Lower leg skin (tissue), 3 donors: ENCODE measurements around the gene PLB1.

ENCODE experiments used
- CTCF ChIP-seq, 3 donors: fragments of 450-650 bp; IDR thresholded peaks; one replicate each; pipeline ENCODE4 v1.5.1; 2016; ENCODE audit warnings: antibody characterized with exemption in 3 of 3, mild to moderate bottlenecking in 3 of 3, moderate library complexity in 2 of 3
- POLR2A ChIP-seq, 2 donors: fragments of 450-650 bp; IDR thresholded peaks; one replicate each; pipeline ENCODE4 v1.6.1; 2016 to 2017; ENCODE audit warnings: antibody characterized with exemption in 2 of 2, mild to moderate bottlenecking in 1 of 2, moderate library complexity in 1 of 2

GRCh38 chr2:28590496-28591301, 94.8 kb downstream of the PLB1 start:
- TF ChIP-seq CTCF (IDR thresholded peaks at IDR 0.05): no peak
- no peak for TF ChIP-seq POLR2A (IDR thresholded peaks at IDR 0.05)
